Measurements from ENCODE around the gene URB1.

DNA sequence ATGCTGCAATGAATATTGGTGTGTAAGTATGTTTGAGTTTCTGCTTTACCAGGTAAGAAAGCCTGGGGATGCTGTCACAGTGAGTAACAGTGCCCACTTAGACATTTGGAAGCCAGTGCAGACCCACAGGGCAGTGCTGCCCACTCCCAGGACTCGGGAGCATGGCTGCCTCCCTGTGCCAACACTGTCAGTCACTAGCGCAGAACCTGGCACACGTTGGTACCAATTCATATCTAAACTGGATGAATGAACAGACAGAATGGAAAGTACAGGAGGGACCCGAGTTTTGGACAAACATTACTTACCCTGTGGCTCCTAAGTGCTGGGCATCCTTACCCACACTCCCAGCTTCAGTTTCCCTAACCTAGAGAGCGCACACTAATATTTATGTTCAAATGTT is 18.1 kb upstream of the URB1 start:
- TF ChIP-seq, protein P1, sequence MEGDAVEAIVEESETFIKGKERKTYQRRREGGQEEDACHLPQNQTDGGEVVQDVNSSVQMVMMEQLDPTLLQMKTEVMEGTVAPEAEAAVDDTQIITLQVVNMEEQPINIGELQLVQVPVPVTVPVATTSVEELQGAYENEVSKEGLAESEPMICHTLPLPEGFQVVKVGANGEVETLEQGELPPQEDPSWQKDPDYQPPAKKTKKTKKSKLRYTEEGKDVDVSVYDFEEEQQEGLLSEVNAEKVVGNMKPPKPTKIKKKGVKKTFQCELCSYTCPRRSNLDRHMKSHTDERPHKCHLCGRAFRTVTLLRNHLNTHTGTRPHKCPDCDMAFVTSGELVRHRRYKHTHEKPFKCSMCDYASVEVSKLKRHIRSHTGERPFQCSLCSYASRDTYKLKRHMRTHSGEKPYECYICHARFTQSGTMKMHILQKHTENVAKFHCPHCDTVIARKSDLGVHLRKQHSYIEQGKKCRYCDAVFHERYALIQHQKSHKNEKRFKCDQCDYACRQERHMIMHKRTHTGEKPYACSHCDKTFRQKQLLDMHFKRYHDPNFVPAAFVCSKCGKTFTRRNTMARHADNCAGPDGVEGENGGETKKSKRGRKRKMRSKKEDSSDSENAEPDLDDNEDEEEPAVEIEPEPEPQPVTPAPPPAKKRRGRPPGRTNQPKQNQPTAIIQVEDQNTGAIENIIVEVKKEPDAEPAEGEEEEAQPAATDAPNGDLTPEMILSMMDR (conservative IDR thresholded peaks at IDR 0.05; ENCODE audit: low read length), result no peak
- no peak for TF ChIP-seq EZH2phosphoT487 (IDR thresholded peaks at IDR 0.05; ENCODE audit: borderline replicate concordance, low read depth, low read length)
